ENCODE results near the gene PHLPP1.

PHLPP1 gene

DNA sequence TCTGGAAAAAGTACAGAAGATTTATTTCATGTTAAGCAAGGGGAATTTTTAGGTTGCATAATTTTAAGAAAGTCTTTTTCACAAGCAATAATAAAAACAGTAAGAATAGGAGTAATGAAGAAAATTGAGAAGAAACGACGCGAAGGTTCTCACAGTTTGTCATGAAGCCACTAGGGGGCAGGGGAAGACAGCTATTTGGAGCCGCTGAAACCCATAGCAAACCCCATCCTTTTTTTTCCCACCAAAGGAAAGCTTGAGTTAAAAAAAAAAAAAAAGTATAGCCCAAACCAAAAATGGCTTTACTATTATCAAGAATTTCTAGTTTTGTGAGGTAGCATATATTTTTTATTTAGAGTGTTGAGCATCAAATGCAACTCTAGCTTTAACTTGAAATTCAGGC, 300.9 kb downstream of the PHLPP1 start:
- peak; percentile 15 for DNase-seq (ENCODE audit: low read depth)

DNA sequence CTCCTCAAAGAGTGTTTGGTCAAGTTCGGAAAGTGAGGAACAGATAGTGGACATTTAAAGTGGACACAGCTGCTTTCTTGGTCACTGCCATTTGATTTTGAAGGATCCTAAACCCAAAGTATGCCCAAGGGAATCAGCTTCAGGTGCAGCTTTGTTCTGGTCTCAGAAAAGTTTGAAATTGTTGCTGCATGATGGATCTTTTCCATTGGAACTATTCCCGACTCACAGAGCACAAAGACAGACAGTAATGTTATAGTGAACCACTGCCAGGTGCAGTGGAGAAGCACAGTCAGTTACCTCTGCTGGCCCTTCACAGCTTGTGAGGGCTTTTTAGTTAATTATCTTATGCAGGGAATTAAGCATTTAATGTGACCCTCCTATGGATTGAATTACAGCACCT, 301.7 kb downstream of the PHLPP1 start:
- DNase-seq (ENCODE audit: low read depth): no peak

DNA sequence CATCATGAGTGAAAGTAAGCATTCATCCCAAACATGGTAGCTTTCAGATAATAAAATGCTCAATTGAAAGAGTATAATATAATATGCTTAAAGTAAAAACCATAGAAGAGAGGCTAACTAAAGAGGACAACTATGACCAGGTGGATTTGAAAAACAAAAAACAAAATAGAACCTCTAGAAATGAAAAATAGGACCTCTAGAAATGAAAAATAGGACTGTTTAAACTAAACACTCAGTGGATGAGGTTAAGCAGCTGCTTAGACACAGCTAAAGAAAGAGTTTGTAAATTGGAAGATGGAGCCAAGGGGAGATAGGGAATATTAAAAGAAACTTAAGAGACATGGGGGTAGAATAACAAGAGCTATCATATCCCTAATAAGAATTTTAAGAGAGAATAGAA, 302.6 kb downstream of the PHLPP1 start:
- no peak for DNase-seq (ENCODE audit: low read depth)

DNA sequence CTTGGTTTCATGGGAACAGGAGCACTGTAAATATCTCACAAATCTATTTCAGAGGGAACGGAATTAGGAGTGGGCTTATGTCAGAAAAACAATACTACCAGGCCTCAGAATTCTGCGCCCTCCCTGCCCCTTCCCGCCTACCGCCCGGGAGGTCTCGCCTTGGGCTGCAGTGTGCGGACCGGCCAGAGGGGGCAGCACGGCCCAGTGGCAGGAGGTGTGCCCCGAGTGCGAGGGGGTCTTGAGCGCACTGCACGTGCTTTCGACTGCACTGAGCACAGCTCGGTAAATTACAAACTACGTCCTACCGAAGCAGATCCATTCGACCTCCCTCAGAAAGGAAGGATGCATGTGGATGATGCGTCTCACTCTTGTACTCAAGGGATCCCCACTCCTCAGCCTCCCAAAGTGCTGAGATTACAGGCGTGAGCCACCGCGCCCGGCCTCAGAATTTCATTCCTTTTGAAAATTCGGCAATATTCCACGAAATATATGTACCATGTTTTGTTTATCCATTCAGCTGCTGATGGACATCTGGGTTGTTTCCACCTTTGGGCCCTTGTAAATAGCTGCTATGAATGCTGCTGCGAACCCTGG, 307.2 kb downstream of the PHLPP1 start:
- no peak for DNase-seq (ENCODE audit: low read depth)

DNA sequence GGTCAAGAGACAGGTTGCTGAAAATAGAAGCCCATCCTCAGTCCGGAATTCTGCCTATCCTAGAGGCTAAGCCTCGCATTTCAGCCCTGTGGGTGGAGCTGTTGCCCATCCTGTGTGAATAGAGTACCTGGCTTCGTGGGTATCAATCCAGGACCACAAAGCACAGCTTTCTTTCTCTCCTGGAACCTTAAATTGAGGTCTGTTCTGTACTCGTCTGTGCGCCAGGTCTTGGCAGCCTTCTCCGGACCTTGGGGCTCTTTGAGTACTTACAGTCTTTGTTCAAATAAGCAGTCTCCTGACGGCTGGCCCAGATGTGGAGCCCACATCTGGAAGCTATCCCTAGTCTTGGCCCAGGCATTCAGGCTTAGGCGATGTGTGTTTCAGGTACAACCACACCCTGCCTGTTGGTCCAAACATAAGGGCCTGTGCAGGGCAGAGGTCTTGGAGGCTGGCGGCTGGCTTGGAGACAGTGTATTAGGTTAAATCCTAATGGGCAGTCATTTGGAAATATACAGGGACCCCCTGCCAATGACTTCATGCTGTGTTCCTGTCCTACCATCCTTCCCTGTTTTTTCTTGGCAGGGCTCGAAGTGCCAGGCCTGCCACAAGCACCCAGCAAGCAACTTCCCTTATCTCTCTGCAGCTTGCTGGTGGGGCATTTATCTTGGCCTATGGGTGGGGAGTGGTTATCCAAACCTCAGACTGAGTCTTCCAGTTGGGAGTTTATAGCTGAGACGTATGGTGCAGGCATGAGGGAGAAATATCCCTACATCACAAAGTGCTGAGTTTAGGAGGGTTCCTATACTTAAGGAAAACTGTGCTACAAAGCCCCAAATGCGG, 310.1 kb downstream of the PHLPP1 start:
- DNase-seq (ENCODE audit: low read depth): no peak

DNA sequence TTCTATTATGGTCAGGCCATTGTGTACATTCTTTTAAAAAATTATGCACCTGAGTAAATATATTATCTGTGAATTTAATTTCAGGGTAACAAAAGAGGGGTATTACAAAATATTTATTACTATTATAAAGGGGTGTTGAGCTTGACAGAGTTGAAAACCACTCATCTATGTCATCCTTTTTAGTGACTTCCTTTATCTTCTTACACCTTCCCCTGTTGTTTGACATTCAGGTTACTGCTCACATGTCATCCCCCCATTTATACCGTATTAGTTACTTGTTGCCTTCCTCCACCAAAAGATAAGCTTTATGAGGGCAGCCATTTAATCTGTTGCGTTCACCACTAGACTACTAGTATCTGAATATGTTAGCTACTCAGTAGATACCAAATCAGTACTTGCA, 313.0 kb downstream of the PHLPP1 start:
- DNase-seq (ENCODE audit: low read depth): no peak
